Measurements from ENCODE around the gene DYRK1A. TPM values are rescaled to one million over a fixed set of nuclear protein-coding genes. Genes with fewer than 3 reads are reported as not detected.

DYRK1A gene
- total RNA-seq, 1 experiment from 2014 or later, result 49.3 TPM

DNA sequence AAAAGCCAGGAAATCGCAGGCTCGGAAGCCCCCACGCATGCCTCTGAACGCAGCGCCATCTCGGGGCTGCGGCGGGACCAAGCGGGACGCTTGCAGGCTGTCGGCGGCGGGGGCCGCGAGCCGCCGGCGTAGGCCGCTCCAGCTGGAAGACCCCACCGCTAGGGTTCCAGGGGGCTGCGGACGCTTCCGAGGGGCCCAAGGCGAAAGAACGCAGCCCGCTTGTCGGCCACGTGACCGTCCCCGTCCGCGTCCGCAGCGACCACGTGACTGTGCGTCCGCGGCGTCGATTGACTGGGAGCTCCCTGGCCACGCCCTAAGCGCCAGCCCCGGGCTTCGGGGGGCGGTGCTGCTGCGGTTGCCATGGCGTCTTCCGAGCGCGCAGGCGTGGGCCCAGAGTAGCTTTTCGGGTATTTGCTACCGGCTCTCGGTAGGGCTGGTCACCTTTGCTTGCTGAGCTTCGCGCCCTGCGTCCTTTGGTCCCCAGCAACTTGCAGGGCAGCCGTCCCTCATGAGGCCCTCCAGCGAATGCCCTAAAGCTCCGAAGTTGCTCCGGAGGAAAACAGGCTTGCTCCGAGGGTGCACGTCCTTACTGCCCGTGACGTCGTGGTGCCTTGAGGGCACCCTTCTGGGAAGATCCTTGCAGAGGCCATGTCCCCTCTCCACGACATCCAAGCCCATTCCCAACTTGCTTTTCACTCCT, 197.2 kb downstream of the DYRK1A start:
- POLR2A ChIA-PET, result interaction anchor here (0.8 to 1.1 kb wide), 2 partner anchors 10 to 11 kb away, joined by 3 read pairs; no protein-coding TSS in a partner anchor
- TSS peak; percentile 66 for BruUV-seq (replicated peaks)
- CTCF ChIA-PET, result interaction anchor here (0.9 to 1.5 kb wide), 5 partner anchors 33 to 574 kb away, joined by 3 to 9 read pairs (median 5); no protein-coding TSS in a partner anchor
- Histone ChIP-seq H4K20me1 (ENCODE audit: insufficient read depth) (no peaks in the 10 kb centered on the region), H3K9ac (ENCODE audit: low read length) (peak overlapping the region; percentile 69), H3K79me2 (ENCODE audit: insufficient read depth, low read length) (no peaks in the 10 kb centered on the region), H3K27me3 (ENCODE audit: insufficient read depth, low read length) (no peaks in the 10 kb centered on the region), H3K36me3 (ENCODE audit: control insufficient read depth in 1 of 2, insufficient read depth in 2 of 2, low read length in 2 of 2) (no peaks in the 10 kb centered on the region), H2AFZ (ENCODE audit: low read depth, low read length, poor library complexity, severe bottlenecking) (peak overlapping the region; percentile 81), H3K4me3 (replicated peaks in 1 of 2; ENCODE audit: low read depth in 1 of 2, low read length in 2 of 2) (peak overlapping the region; percentile 54 to 64), H3K9me2 (ENCODE audit: insufficient read depth) (no peaks in the 10 kb centered on the region), H3K9me3 (ENCODE audit: control insufficient read depth in 1 of 2, insufficient read depth in 1 of 2, low read depth in 1 of 2, low read length in 2 of 2) (peaks cover 0 to 5% of the 10 kb centered on the region in 2 experiments; a peak in 1 of 4 replicates), H3K27ac (ENCODE audit: low read depth, low read length) (peak overlapping the region; percentile 89), H3K4me1 (ENCODE audit: control insufficient read depth in 1 of 2, insufficient read depth in 2 of 2, low read length in 2 of 2) (peaks cover 16 to 29% of the 10 kb centered on the region in 2 experiments), H3K4me2 (ENCODE audit: low read length) (peak overlapping the region; percentile 100)
- RAD21 ChIA-PET (ENCODE audit: low non-redundant PET in 1 of 2, low total read pairs in 2 of 2, uncharacterized antibody in 2 of 2, unreplicated experiment in 2 of 2), result no interaction called here
- peak; percentile 83 for ATAC-seq
- intact Hi-C loops (cut with micrococcal nuclease), result loop anchor here (2.0 kb wide), 1 partner anchor 297 kb away; the partner anchor contains the start of gene VPS26C
- TF ChIP-seq, protein P1, sequence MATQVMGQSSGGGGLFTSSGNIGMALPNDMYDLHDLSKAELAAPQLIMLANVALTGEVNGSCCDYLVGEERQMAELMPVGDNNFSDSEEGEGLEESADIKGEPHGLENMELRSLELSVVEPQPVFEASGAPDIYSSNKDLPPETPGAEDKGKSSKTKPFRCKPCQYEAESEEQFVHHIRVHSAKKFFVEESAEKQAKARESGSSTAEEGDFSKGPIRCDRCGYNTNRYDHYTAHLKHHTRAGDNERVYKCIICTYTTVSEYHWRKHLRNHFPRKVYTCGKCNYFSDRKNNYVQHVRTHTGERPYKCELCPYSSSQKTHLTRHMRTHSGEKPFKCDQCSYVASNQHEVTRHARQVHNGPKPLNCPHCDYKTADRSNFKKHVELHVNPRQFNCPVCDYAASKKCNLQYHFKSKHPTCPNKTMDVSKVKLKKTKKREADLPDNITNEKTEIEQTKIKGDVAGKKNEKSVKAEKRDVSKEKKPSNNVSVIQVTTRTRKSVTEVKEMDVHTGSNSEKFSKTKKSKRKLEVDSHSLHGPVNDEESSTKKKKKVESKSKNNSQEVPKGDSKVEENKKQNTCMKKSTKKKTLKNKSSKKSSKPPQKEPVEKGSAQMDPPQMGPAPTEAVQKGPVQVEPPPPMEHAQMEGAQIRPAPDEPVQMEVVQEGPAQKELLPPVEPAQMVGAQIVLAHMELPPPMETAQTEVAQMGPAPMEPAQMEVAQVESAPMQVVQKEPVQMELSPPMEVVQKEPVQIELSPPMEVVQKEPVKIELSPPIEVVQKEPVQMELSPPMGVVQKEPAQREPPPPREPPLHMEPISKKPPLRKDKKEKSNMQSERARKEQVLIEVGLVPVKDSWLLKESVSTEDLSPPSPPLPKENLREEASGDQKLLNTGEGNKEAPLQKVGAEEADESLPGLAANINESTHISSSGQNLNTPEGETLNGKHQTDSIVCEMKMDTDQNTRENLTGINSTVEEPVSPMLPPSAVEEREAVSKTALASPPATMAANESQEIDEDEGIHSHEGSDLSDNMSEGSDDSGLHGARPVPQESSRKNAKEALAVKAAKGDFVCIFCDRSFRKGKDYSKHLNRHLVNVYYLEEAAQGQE (IDR thresholded peaks at IDR 0.05; ENCODE audit: low read depth), result no peak
- TF ChIP-seq CBX3 (IDR thresholded peaks at IDR 0.05; ENCODE audit: low read depth) (no peak), ZFX (IDR thresholded peaks at IDR 0.05) (peak; percentile 19; the same call in 1 of the 2 replicates), SRF (IDR thresholded peaks at IDR 0.05; ENCODE audit: low read depth) (no peak), CTCF (IDR thresholded peaks at IDR 0.05 in 2 of 3, conservative IDR thresholded peaks at IDR 0.05 in 1 of 3; ENCODE audit: borderline replicate concordance in 1 of 3, insufficient read depth in 1 of 3, low read depth in 2 of 3, low read length in 2 of 3) (no peak), TCF7L2 (IDR thresholded peaks at IDR 0.05; ENCODE audit: borderline replicate concordance, extremely low read depth, insufficient read depth, insufficient read length) (no peak), POLR2A (IDR thresholded peaks at IDR 0.05; ENCODE audit: borderline replicate concordance, extremely low read depth, insufficient read depth, insufficient read length) (peak; percentile 65), SIN3A (IDR thresholded peaks at IDR 0.05; ENCODE audit: low read depth) (no peak), EZH2phosphoT487 (IDR thresholded peaks at IDR 0.05; ENCODE audit: borderline replicate concordance) (no peak), EGR1 (IDR thresholded peaks at IDR 0.05; ENCODE audit: low read depth) (no peak), ELF1 (IDR thresholded peaks at IDR 0.05; ENCODE audit: borderline replicate concordance, low read depth) (no peak), CEBPB (IDR thresholded peaks at IDR 0.05; ENCODE audit: low read depth) (no peak), POLR2AphosphoS5 (IDR thresholded peaks at IDR 0.05; ENCODE audit: low read depth, low read length) (0 out of 2 replicates have a peak, but pooled peaks have one; percentile 46), JUND (IDR thresholded peaks at IDR 0.05) (no peak), SP1 (IDR thresholded peaks at IDR 0.05; ENCODE audit: low read depth) (no peak)
- TF ChIP-seq, protein P2, sequence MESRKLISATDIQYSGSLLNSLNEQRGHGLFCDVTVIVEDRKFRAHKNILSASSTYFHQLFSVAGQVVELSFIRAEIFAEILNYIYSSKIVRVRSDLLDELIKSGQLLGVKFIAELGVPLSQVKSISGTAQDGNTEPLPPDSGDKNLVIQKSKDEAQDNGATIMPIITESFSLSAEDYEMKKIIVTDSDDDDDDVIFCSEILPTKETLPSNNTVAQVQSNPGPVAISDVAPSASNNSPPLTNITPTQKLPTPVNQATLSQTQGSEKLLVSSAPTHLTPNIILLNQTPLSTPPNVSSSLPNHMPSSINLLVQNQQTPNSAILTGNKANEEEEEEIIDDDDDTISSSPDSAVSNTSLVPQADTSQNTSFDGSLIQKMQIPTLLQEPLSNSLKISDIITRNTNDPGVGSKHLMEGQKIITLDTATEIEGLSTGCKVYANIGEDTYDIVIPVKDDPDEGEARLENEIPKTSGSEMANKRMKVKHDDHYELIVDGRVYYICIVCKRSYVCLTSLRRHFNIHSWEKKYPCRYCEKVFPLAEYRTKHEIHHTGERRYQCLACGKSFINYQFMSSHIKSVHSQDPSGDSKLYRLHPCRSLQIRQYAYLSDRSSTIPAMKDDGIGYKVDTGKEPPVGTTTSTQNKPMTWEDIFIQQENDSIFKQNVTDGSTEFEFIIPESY (IDR thresholded peaks at IDR 0.05; ENCODE audit: extremely low read depth, insufficient replicate concordance, low read length), result no peak
- TF ChIP-seq, protein P3, sequence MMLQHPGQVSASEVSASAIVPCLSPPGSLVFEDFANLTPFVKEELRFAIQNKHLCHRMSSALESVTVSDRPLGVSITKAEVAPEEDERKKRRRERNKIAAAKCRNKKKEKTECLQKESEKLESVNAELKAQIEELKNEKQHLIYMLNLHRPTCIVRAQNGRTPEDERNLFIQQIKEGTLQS (IDR thresholded peaks at IDR 0.05), result no peak
- peak; percentile 79 for DNase-seq (ENCODE audit: low read depth, low spot score)
